GM23248 (cell line): Measurements from ENCODE around the gene KIF3A. TPM values are rescaled to one million over a fixed set of nuclear protein-coding genes. Genes with fewer than 3 reads are reported as not detected.

ENCODE experiments used
- DNase-seq: peaks from one replicate; pipeline ENCODE4 v3.0.0-alpha.2; 2015
- H2AFZ ChIP-seq: fragments of 200-600 bp; sonication (generic); 2 replicates; pipeline ENCODE4 v1.6.1; 2016; ENCODE audit warnings: antibody characterized with exemption
- H3F3A ChIP-seq: fragments of 200-600 bp; sonication (generic); 2 replicates; pipeline ENCODE4 v1.6.1; 2016; ENCODE audit warnings: mild to moderate bottlenecking, antibody characterized with exemption, mixed run types; ENCODE audit not compliant: insufficient read depth
- H3K27ac ChIP-seq: fragments of 200-600 bp; sonication (generic); 2 replicates; pipeline ENCODE4 v1.5.1; 2016; ENCODE audit warnings: mild to moderate bottlenecking
- H3K27me3 ChIP-seq: fragments of 200-600 bp; sonication (generic); replicated peaks from 2 replicates; pipeline ENCODE4 v1.6.1; 2016; ENCODE audit warnings: mild to moderate bottlenecking; ENCODE audit not compliant: insufficient read depth
- H3K36me3 ChIP-seq: fragments of 200-600 bp; sonication (generic); 2 replicates; pipeline ENCODE4 v1.6.1; 2016; ENCODE audit warnings: low read depth, mild to moderate bottlenecking
- H3K4me1 ChIP-seq: fragments of 200-600 bp; sonication (generic); 2 replicates; pipeline ENCODE4 v1.6.1; 2016; ENCODE audit warnings: mild to moderate bottlenecking; ENCODE audit not compliant: insufficient read depth
- H3K4me2 ChIP-seq: fragments of 200-600 bp; sonication (generic); one replicate; pipeline ENCODE4 v1.6.1; 2016; ENCODE audit warnings: mild to moderate bottlenecking; ENCODE audit not compliant: unreplicated experiment
- H3K4me3 ChIP-seq: fragments of 200-600 bp; sonication (generic); 2 replicates; pipeline ENCODE4 v1.5.1; 2016; ENCODE audit warnings: mild to moderate bottlenecking
- H3K79me2 ChIP-seq: fragments of 200-600 bp; sonication (generic); 2 replicates; pipeline ENCODE4 v1.6.1; 2016; ENCODE audit warnings: mild to moderate bottlenecking; ENCODE audit not compliant: insufficient read depth
- H3K9ac ChIP-seq: fragments of 200-600 bp; sonication (generic); 2 replicates; pipeline ENCODE4 v1.6.1; 2016; ENCODE audit warnings: mild to moderate bottlenecking
- H3K9me2 ChIP-seq: fragments of 200-600 bp; sonication (generic); 2 replicates; pipeline ENCODE4 v1.6.1; 2016; ENCODE audit warnings: mixed run types, mild to moderate bottlenecking, moderate library complexity; ENCODE audit not compliant: insufficient read depth
- H3K9me3 ChIP-seq: fragments of 200-600 bp; sonication (generic); one replicate; pipeline ENCODE4 v1.6.1; 2017; ENCODE audit warnings: low read depth
- H4K20me1 ChIP-seq: fragments of 200-600 bp; sonication (generic); 2 replicates; pipeline ENCODE4 v1.6.0; 2016; ENCODE audit not compliant: insufficient read depth
- EZH2 ChIP-seq: fragments of 200-600 bp; sonication (generic); IDR thresholded peaks from 2 replicates; pipeline ENCODE4 v1.6.1; 2018; ENCODE audit warnings: antibody characterized with exemption, mild to moderate bottlenecking; ENCODE audit not compliant: insufficient read depth, poor library complexity, severe bottlenecking
- EZH2phosphoT487 ChIP-seq: fragments of 200-600 bp; sonication (generic); IDR thresholded peaks from 2 replicates; pipeline ENCODE4 v1.6.1; 2018; ENCODE audit warnings: antibody characterized with exemption, moderate library complexity, mild to moderate bottlenecking, low read depth; ENCODE audit not compliant: insufficient read depth
- WGBS, 2 experiments: methylation state at CpG; one replicate each; pipeline ENCODE4 v1.1.6; 2015 to 2017; ENCODE audit warnings: low lambda C conversion rate in 2 of 2, low coverage in 1 of 2; ENCODE audit errors: missing lambda C conversion rate in 2 of 2; 5-methylcytosine and 5-hydroxymethylcytosine counted together
- in situ Hi-C: fragments of 300-500 bp; cut with MboI; formaldehyde crosslinking; loops from 2 replicates; pipeline ENCODE4 v1.15.0; 2020
- polyA plus RNA-seq: library from polyadenylated mRNA; unstranded; fragments of >200 nt; fragmentation: Nextera tagmentation; extraction: Ambion mirVana; gene quantifications from 2 replicates; pipeline ENCODE4 v1.2.1, GENCODE V29; 2016
- total RNA-seq: library from RNA; depleted of rRNA; stranded (reverse); fragments of >200 nt; shearing (Covaris generic); gene quantifications from 2 replicates; pipeline ENCODE4 v1.2.3, GENCODE V29; 2014

Gene KIF3A
- total and polyA plus RNA-seq, 2 experiments from 2014 or later, result 6.8 to 18.8 TPM

DNA sequence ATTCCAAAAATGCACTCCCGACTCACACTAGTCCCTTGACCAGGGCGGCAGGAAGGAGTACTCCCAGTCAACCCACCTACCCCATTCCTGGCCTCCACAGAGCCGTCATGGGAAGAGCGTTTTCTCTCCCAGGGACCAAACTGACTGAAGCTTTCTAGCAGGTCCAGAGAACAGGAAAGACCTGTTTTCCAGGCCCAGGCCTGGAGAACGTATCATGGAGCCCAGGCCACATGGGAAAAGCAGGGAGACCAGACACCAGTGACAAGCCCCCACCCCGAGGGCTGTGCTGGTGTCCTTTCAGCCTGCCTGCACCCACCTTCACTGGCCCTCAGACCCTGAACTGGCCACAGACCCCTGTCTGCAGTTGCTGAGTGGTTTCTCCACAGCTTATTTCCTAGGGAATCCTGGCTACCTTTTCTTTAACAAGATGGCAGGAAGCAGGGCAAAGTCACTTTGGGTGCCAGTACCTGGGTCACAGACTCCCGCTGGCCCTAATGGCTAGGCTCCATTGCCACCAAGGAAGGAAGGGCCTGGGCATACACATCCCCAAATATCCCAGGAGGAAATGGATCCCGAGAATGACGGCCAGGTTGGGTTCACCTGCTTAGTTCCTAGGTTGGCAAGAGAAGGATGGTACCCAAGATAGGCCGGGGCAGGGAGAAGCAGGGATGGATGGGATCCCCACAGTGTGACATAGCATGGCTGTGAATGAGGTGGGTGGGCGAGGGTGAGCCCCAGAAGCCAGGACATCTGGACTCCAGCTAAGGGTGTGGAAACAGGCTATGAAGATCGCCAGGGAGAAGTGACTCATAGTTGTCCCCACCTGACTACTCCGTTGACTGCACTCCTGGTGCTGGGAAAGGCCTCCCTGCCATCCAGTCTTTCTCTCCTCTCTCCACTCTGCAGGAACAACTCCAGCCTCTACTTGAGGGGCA is 22.0 kb upstream of the KIF3A start:
- H3F3A ChIP-seq, result no peaks in the 10 kb centered on the region
- no peak overlapping the region for H2AFZ ChIP-seq
- peaks cover 12% of the 10 kb centered on the region for H3K36me3 ChIP-seq
- in situ Hi-C loops, result no loop called here
- no peaks in the 10 kb centered on the region for H3K27me3 ChIP-seq
- no peaks in the 10 kb centered on the region for H3K9me3 ChIP-seq
- no peak for DNase-seq
- H3K9ac ChIP-seq, result no peak overlapping the region
- H3K27ac ChIP-seq, result no peak overlapping the region
- WGBS, 2 experiments, result 91 to 93% methylated on average over 13 of the region's 13 CpGs
- H4K20me1 ChIP-seq, result no peaks in the 10 kb centered on the region
- H3K9me2 ChIP-seq, result no peaks in the 10 kb centered on the region
- no peak overlapping the region for H3K4me2 ChIP-seq
- TF ChIP-seq EZH2phosphoT487 (no peak), EZH2 (no peak)
- H3K4me1 ChIP-seq, result no peaks in the 10 kb centered on the region
- no peaks in the 10 kb centered on the region for H3K79me2 ChIP-seq
- H3K4me3 ChIP-seq, result no peak overlapping the region

GRCh38 chr5:132758451-132758850 is 21.1 kb upstream of the KIF3A start:
- no peak for DNase-seq

DNA sequence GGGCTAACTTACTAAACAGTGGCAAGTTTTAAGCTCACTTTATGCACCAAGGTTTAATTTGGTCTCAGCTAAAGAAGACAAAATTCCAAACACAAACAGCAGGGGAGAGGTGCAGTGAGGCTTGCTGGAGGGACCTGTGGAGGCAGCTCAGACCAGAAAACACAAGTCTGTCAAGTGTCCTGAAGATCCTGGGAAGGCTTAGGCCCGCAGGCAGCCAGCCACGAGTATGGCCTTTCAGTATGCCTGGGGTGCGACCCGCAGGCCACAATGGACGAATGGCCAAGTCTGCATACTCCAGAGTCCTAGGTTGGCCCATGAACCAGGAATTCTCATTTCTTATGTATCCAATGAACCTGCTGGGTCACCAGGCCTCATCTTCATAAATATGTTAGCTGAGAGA is 19.2 kb upstream of the KIF3A start:
- no peaks in the 10 kb centered on the region for H3K9me3 ChIP-seq
- H3K4me1 ChIP-seq, result peaks cover 2% of the 10 kb centered on the region; the same call in 1 of the 2 replicates
- WGBS, 2 experiments, result 88 to 96% methylated on average over 5 of the region's 5 CpGs
- peaks cover 12% of the 10 kb centered on the region for H3K36me3 ChIP-seq
- no peak overlapping the region for H3K9ac ChIP-seq
- no peaks in the 10 kb centered on the region for H3K79me2 ChIP-seq
- no peak overlapping the region for H3K4me2 ChIP-seq
- no peak overlapping the region for H3K27ac ChIP-seq
- no peaks in the 10 kb centered on the region for H3K27me3 ChIP-seq
- peaks cover 2% of the 10 kb centered on the region; the same call in 1 of the 2 replicates for H3F3A ChIP-seq
- no peak for DNase-seq
- no peak overlapping the region for H3K4me3 ChIP-seq
- in situ Hi-C loops, result no loop called here
- no peaks in the 10 kb centered on the region for H3K9me2 ChIP-seq
- H4K20me1 ChIP-seq, result no peaks in the 10 kb centered on the region
- TF ChIP-seq EZH2phosphoT487 (no peak), EZH2 (no peak)
- no peak overlapping the region for H2AFZ ChIP-seq

More at GRCh38 chr5:132758451-132758850, 21.1 kb upstream of the KIF3A start:
- no peak overlapping the region for H3K4me2 ChIP-seq
- 86 to 87% methylated on average over 13 of the region's 13 CpGs for whole genome bisulfite sequencing, 2 experiments
- peaks cover 12% of the 10 kb centered on the region for H3K36me3 ChIP-seq
- no peak overlapping the region for H3K27ac ChIP-seq
- H3K9me2 ChIP-seq, result no peaks in the 10 kb centered on the region
- in situ Hi-C loops, result no loop called here
- TF ChIP-seq EZH2, result no peak
- TF ChIP-seq EZH2phosphoT487, result no peak
- no peak overlapping the region for H2AFZ ChIP-seq
- no peak overlapping the region for H3K9ac ChIP-seq
- no peaks in the 10 kb centered on the region for H3K79me2 ChIP-seq
- H4K20me1 ChIP-seq, result no peaks in the 10 kb centered on the region
- no peak overlapping the region for H3K4me3 ChIP-seq
- no peaks in the 10 kb centered on the region for H3K27me3 ChIP-seq
- no peaks in the 10 kb centered on the region for H3K9me3 ChIP-seq
- no peaks in the 10 kb centered on the region for H3K4me1 ChIP-seq
- no peaks in the 10 kb centered on the region for H3F3A ChIP-seq

DNA sequence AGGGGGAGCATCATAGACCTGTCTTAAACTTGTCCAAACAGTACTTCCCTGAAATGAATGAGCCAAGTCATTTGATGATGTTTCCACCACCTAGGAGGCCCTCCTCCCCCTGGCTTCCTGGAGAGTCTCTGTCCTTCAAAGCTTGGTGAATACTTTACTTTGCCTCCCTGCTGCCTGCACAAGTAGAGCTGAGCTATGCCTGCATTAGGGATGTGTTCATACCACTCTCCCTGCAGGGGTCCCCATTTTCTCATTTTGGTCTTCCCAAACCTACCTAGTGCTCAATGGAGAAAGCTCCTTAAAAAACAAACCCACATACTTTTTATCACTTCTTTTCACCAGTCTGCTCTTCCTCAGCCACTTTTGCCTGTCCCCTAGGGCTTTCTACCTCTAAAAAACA is 17.6 kb upstream of the KIF3A start:
- DNase-seq, result peak; percentile 32
- H3K9me2 ChIP-seq, result no peaks in the 10 kb centered on the region
- no peaks in the 10 kb centered on the region for H3K27me3 ChIP-seq
- no peak overlapping the region for H3K27ac ChIP-seq
- no peaks in the 10 kb centered on the region for H3K79me2 ChIP-seq
- H3K36me3 ChIP-seq, result peaks cover 12% of the 10 kb centered on the region
- H2AFZ ChIP-seq, result no peak overlapping the region
- in situ Hi-C loops, result no loop called here
- H3K4me3 ChIP-seq, result no peak overlapping the region
- TF ChIP-seq EZH2phosphoT487, result no peak
- no peak for TF ChIP-seq EZH2
- H3K4me2 ChIP-seq, result no peak overlapping the region
- H4K20me1 ChIP-seq, result no peaks in the 10 kb centered on the region
- H3K9me3 ChIP-seq, result no peaks in the 10 kb centered on the region
- H3K9ac ChIP-seq, result no peak overlapping the region
- peaks cover 10% of the 10 kb centered on the region; the same call in 1 of the 2 replicates for H3F3A ChIP-seq
- H3K4me1 ChIP-seq, result peaks cover 8% of the 10 kb centered on the region; the same call in 1 of the 2 replicates
